ENCODE results near the gene WWOX.

Gene WWOX

DNA sequence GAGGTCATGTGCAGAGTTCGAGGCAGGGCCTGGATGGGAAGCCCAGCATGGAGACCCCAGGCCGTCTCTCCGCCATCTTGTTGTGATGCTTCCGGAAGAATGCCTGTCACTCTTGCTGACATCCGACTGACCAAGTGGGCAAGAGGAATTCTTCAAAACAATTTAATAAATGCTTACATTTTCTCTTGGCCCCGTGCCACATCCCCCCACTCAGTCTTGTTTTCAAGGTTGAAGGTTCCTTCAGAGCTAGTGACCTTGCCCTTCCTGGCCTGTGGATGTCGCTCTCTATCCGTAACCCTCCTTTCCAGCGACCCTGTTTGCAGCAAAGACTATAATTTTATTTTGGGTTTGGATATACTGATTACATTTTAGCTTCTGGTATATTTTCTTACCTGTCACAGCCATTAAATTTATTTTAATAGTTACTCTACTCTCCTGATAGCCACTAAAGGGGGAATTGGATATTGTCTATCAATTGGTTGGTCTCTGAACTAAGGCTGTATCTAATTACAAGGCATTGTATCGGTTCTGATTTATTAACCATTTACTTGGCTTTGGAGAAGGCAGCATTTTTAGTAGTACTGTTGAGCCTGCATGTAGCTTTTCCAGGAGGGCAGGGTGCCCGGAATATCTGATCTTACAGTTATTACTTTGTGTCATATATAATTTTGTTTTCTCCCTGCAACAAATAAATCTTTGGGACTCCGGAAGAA, 264.5 kb downstream of the WWOX start:
- FAIRE-seq: no peak

- peak; percentile 60 for FAIRE-seq
Measured at GRCh38 chr16:78364556-78364880, 265.1 kb downstream of the WWOX start.

DNA sequence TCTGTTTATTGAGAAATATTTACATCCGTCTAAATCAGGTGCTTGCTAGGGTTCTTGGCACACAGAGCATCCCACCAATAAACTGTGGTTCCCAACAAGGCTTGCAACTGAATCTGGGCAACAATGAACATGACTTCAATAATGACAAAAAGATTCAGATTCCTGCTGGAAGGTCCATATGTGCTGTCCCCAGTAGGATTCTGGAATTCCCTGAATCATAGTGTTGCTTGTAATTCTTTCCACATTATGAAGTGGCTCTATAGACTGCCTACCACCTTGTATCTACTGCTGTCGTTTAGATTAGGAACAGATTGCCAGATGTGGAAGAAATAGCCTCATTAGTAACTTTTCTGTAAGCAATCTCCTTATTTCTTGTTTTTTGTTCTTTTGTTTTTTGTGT, 265.9 kb downstream of the WWOX start:
- no peak for FAIRE-seq

GRCh38 chr16:78368121-78369102, 269.0 kb downstream of the WWOX start:
- no peak for FAIRE-seq

DNA sequence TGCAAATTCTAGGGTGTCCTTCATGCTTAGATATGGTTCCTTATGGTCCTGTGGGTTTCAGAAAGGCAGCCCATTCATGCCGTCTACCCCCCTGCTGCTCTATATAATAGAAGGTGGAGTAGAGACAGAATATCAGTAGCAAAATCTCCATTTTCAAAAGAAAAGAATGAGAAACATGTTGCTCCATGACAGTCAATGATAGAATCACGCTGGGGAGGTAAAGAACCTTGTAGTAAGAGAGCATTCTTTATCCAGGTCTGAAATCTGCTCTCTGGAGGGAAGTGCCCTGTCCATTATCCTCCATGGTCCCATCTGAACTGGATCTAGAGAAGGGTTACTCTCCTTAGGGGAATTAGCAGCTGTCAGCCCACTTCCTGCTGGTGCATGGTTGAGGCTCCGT, 272.8 kb downstream of the WWOX start:
- FAIRE-seq: no peak

DNA sequence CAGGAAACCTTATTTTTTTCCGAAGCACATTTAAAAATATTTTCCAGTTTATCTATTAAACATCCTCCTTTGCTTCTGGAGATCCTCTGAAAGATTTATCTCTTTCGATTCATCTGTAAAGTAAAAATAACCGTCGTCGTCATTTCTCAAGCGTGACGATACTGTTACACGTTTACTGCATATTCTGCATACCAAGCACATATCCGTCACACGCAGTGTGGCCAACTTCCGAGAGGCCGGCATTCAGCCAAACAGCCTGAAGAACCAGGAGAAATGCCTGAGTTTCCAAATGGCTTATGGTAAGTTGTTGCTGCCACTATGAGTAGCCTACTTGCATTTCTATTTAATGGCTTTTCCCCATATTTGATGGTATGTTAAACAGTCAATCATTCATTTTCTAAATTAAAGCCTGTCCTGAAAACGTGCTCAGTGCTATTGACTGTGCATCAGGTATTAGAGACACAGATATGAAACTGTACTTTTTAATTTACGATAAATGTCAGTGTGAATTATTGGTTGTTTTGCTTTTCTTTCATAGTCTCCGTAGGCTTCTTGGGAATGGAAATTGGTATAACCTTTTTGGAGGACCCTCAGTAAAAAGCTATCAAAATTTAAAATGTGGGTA, 275.7 kb downstream of the WWOX start:
- no peak for FAIRE-seq

DNA sequence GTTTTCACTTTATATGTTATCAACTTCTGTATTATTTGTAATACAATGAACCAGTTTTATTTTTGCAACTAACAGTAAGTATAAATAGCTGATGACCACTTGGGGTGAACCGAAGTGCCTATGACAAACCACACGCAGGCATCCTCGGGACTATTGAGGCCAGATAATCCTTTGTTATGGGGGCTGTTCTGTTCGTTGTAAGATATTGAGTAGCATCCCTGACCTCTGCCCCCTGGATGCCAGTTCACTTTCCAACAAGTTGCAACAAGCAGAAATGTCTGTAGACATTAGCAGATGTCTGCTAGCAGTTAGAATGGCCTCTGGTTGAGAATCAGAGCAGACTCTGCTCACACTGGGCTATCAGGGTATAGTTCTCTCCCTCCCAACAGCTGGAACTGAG, 277.0 kb downstream of the WWOX start:
- FAIRE-seq: no peak

DNA sequence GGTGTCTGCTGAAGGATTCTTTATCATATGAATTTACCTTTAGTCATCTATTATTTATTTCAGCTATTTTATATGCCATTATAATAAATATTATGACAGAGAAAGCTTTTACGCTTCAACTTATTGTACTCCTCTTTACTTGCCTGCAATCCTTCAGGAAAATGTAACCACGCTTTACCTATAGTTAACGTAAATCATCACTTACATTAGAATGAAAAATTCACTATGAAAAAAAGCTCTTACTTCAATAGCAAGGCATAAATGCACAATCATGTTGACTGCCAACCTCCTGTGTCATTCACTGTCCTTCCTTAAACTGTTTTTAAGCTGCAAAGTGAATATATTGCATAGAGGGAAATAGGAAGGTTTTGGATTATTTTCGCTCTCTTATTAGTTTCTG, 277.9 kb downstream of the WWOX start:
- no peak for FAIRE-seq

DNA sequence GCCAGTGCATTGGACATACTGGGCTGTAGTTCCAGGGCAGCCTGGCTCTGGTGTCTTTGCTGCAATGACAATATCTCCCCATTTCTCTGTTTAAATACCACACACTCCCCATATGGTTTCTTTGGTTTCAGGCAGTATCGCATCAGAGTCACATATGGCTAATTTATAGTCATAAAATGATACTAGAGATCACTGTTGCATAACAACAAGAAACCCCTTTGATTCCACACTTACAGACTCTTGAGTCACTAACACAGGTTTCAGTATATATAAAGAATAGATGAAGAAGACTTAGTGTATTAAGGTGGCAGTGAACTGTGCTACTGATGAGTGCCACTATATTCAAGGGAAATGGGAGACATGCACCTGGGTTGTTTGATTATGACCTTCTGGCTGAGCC, 281.6 kb downstream of the WWOX start:
- FAIRE-seq: no peak

DNA sequence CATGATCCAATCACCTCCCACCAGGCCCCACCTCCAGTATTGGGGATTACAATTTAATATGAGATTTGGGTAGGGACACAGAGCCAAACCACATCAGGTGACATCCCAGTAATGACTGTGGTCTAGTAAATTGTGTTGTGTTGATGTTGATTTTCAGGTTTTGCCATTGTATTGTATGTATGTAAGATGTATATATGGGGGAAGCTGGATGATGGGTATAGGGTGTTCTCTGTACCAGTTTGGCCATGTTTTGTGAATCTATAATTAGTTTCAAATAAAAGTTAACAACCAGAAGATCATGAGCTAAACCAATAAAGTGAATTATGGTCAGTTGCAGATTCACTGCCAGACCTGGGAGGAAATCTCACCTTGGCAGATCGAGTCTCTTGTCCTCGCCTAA, 283.7 kb downstream of the WWOX start:
- FAIRE-seq: no peak

DNA sequence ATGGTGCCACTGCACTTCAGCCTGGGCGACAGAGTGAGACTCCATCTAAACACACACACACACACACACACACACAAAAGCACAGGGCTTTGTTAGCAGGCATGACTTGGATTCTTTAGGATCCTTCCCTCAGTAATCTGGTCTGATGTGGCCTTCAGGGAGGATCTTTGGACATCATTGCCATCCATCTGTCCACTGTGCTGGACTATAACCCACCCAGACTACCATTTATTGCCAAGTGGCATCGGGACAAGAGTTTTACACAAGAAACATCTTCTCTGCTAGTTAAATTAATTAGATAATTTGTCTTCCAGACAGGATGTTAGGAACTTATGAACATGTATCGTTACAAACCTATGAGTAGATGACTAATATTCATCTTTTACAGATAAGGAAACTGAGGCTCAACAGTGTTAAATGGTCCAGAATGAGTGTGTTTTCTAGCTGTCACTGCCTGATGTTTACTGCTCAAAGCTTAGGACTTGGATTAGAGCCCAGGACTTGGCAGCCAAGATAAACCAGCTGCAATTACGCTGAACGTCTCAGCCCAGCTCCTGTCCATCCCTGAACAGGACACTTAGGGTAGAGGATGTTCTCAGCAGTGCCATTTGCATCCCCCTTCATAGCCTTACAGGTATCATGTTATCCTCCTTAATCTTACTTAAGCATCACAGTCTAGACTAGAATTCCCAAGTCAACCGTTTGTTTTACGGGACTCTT, 285.8 kb downstream of the WWOX start:
- FAIRE-seq: no peak

DNA sequence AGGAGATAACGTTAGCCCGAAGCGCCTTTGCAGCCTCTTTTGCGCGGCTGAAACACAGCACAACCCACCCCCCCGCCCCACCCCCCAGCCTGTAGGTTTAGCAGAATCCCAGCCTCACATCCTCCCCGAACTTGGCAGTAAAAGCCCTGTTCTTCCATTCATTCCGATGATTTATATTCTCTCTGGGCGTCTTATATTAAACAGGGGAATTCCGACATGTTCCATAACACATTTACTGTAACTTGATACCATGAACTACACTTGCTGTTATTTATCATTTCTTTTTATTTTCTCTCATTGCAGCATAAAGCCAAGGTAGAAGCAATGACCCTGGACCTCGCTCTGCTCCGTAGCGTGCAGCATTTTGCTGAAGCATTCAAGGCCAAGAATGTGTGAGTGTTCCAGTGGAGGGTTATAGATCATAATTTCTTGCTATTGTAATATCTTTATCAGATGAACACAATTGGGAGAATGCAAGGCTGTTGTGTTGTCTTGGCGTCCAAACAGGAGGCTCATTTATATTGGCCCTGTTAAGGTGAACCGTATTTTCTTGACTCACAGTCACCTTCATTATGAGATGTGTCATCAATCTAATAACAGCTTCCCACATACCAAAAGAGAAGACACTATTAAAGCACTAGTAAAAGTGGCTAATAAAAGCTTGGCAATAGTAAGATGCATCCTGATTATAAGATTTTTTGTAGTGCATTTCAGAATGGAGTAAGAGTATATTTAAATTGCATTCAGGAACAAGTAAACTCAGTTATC, 287.3 kb downstream of the WWOX start:
- peak; percentile 65 for FAIRE-seq

DNA sequence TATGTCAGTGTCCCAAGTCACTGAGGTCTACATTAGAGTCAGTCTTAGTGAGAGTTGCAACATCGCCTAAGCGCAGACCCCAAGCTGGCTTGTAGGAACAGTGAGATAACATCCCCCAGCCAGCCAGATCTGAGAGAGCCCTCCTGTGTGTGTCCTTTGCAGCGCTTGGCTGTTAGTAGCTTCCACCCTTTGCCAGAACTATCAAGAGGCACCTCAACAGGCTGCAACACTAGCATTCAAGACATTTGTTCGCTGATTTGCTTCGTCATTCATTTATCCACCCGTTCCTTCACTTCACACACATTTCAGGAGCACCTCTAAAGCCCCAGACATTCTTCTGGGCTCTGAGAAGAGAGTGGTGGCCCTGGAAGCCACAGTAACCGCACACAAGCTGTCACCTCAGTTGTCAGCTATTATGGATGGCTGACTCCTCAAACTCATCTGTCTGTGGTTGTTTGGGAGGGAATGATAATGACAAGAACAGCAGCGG, 289.6 kb downstream of the WWOX start:
- no peak for FAIRE-seq

- FAIRE-seq: no peak
Measured at GRCh38 chr16:78390092-78390491, 290.6 kb downstream of the WWOX start.

DNA sequence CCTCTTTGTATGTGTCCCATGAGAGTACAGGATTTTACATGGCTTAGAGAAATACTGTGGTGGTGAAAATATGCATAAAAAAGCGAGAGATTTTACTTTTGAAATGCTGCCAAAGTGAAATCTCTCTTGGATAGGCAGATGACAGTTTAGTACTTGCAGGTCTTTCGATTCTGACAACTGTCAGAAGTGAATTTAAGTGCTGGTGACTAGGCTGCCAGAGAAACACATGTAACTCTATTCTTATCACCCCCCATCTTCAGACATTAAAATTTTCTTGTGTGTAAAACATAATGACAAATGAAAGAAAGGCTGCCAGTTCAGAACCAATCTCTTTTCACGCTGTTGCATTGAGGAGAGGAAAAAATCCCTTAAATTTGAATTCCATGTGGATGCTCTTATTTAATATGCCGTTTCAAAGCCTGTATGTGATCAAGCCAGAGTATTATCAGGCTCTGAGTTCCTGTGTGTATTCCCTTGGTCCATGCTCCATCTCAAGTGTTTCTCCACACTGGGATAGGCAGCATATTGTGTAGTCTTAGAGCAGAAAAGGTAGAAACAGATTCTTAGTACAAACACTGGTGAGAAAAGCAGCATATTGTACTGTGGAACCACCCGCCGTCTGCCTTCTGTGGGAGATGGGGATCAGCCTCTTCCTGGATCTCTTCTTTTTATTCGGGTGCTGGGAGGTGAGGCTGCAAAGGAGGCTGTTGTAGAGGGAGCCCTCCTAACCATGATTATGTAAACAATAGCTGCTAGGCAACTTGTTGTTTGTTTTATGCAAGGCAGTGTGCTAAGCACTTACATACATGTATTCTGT, 291.3 kb downstream of the WWOX start:
- FAIRE-seq: no peak

GRCh38 chr16:78392585-78393195, 293.2 kb downstream of the WWOX start:
- FAIRE-seq: no peak

- no peak for FAIRE-seq
Measured at GRCh38 chr16:78395035-78395434, 295.6 kb downstream of the WWOX start.

GRCh38 chr16:78396046-78396445, 296.6 kb downstream of the WWOX start:
- no peak for FAIRE-seq

DNA sequence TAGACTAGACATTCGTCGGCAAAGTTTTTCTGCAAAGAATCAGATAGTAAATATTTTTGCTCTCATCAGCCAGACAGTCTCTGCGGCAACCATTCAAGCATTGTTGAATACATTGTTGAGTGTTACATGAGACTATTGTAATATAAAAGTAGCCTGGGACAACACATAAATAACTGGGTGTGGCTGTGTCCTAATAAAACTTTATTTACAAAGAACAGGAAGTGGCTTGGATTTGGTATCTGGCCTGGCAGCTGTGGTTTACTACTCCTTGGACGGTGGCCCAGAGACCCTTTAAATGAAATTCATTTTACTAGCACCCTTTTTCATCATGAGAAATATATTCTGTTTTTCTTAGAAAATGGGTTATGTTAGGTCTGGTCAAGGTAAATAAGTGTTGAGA, 297.2 kb downstream of the WWOX start:
- FAIRE-seq: no peak

DNA sequence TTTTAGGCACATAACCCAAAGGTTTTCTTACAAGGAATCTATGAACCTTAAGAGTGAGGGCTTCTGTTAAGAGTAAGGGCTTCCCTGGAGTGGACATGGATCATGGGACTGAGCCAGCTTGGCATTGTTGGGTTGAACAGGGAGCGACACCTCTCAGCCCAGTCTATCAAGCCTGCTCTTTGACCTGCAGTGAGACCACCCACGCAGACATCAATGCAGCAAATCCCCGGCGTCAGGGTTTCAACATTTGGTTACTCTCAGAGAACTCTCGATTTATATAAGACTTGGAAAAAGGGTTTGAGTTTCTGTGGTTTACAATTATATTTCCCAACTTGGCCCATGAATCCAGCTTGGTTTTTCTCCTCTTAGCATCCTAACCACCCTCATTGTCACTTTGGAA, 299.9 kb downstream of the WWOX start:
- FAIRE-seq: no peak

DNA sequence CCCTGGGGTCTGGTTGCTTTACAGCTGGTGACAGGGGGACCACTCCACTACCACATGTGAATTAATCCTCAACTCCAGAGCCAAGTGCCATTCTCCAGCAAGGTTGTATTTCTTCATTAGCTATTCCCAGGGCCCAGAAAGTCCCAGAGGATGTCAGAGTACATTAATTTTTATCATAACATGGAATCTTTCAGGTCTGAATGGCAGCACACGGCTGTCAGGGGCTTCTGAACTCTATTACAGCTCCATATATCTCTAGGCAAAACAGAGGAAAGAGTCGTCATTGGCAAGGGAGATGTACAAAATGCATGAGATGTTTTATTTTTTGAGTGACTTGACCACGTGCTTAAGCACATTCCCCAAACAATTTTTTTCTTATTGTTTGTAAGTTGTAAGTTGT, 303.4 kb downstream of the WWOX start:
- no peak for FAIRE-seq
